H7 (cell line): Measurements from ENCODE around the gene BOLL. TPM values are rescaled to one million over a fixed set of nuclear protein-coding genes. Genes with fewer than 3 reads are reported as not detected.
"Not testable (repeated sequence)": the region's sequence is repeated elsewhere in the genome, so short reads cannot be mapped to it uniquely, and the experiment has no call there.

Source experiments
- DNase-seq: peaks from one replicate; pipeline ENCODE4 v3.0.0; 2012
- H3K27me3 ChIP-seq: 2 replicates; pipeline ENCODE4 v1.6.0; 2011; ENCODE audit warnings: mild to moderate bottlenecking, low read length; ENCODE audit not compliant: control insufficient read depth, insufficient read depth
- H3K36me3 ChIP-seq: replicated peaks from 2 replicates; pipeline ENCODE4 v1.5.1; 2011; ENCODE audit warnings: low read length; ENCODE audit not compliant: control insufficient read depth, insufficient read depth
- H3K4me3 ChIP-seq: 2 replicates; pipeline ENCODE4 v1.5.1; 2011; ENCODE audit warnings: low read depth, mild to moderate bottlenecking, control low read depth, low read length, moderate library complexity; ENCODE audit not compliant: insufficient read depth
- total RNA-seq: library from RNA; depleted of rRNA; stranded (reverse); fragments of >200 nt; shearing (Covaris generic); gene quantifications from 2 replicates; pipeline ENCODE4 v1.2.3, GENCODE V29; 2014

BOLL gene
- total RNA-seq, 1 experiment from 2014 or later = 0.24 TPM

GRCh38 chr2:197759625-197760292 is 25.4 kb downstream of the BOLL start:
- DNase-seq = no peak
- no peaks in the 10 kb centered on the region for H3K36me3 ChIP-seq
- H3K27me3 ChIP-seq = no peaks in the 10 kb centered on the region
- no peak overlapping the region for H3K4me3 ChIP-seq

GRCh38 chr2:197759013-197759412 is 26.1 kb downstream of the BOLL start:
- no peak overlapping the region for H3K4me3 ChIP-seq
- no peak for DNase-seq
- H3K36me3 ChIP-seq = no peaks in the 10 kb centered on the region
- no peaks in the 10 kb centered on the region for H3K27me3 ChIP-seq

- Histone ChIP-seq H3K27me3 (no peaks in the 10 kb centered on the region), H3K4me3 (no peak overlapping the region), H3K36me3 (no peaks in the 10 kb centered on the region)
- DNase-seq = no peak
Observed at GRCh38 chr2:197740200-197740599, 44.9 kb downstream of the BOLL start.

DNA sequence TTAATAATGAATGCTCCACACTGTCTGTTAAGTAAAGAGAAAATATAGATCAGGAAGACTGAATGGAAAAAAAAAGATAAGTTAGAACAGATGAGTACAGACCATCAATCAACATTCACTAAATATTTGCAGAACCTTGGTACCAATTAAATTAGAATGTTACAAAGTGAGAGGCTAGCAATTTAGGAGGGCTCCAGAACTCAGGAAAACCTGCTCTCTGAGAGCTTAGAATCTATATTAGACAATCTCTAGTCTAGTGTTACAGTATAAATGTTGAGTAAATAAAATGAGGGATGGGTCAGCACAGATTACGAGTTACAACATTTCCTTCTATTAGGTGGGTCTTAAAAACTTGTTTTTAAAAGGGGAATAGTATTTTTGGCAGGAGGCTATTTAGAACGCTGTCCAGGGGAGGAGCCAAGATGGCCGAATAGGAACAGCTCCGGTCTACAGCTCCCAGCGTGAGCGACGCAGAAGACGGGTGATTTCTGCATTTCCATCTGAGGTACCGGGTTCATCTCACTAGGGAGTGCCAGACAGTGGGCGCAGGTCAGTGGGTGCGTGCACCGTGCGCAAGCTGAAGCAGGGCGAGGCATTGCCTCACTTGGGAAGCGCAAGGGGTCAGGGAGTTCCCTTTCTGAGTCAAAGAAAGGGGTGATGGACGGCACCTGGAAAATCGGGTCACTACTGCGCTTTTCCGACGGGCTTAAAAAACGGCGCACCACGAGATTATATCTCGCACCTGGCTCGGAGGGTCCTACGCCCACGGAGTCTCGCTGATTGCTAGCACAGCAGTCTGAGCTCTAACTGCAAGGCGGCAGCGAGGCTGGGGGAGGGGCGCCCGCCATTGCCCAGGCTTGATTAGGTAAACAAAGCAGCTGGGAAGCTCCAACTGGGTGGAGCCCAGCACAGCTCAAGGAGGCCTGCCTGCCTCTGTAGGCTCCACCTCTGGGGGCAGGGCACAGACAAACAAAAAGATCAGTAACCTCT is 56.3 kb downstream of the BOLL start:
- not testable (repeated sequence) for DNase-seq, H3K36me3 ChIP-seq, H3K27me3 ChIP-seq, H3K4me3 ChIP-seq

GRCh38 chr2:197727011-197727410 is 58.1 kb downstream of the BOLL start:
- H3K27me3 ChIP-seq = no peaks in the 10 kb centered on the region
- no peak overlapping the region for H3K4me3 ChIP-seq
- no peak for DNase-seq
- H3K36me3 ChIP-seq = no peaks in the 10 kb centered on the region

GRCh38 chr2:197717863-197718262 is 67.3 kb downstream of the BOLL start:
- H3K36me3 ChIP-seq = no peaks in the 10 kb centered on the region; the same call in 1 of the 2 replicates
- no peaks in the 10 kb centered on the region for H3K27me3 ChIP-seq
- no peak for DNase-seq

GRCh38 chr2:197713271-197713670 is 71.8 kb downstream of the BOLL start:
- H3K36me3 ChIP-seq = peaks cover 4% of the 10 kb centered on the region
- H3K4me3 ChIP-seq = no peak overlapping the region
- no peaks in the 10 kb centered on the region for H3K27me3 ChIP-seq
- DNase-seq = no peak

More at GRCh38 chr2:197717863-197718262, 67.3 kb downstream of the BOLL start:
- H3K4me3 ChIP-seq = no peak overlapping the region

DNA sequence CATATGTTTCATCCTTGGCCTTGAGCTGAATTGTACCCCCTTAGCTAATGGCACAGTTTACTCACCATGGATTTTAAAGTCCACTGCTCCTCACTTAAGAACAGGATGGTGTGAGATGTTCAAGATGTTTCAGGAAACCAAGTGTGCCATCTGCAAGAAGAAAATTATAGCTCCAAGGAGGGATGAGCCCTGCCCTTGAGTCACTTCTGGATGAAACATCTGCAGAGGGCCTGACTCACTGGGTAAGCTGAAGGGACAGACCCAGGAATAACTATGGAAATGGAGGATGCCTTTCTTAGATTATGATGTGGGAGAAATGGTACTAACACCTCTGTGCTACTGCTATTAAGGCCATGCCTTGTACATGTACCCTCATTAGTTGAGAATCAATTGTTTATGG is 73.5 kb downstream of the BOLL start:
- DNase-seq = no peak
- Histone ChIP-seq H3K36me3 (peaks cover 4% of the 10 kb centered on the region), H3K27me3 (no peaks in the 10 kb centered on the region), H3K4me3 (no peak overlapping the region)

GRCh38 chr2:197710424-197711042 is 74.6 kb downstream of the BOLL start:
- Histone ChIP-seq H3K4me3 (no peak overlapping the region), H3K36me3 (peaks cover 4% of the 10 kb centered on the region), H3K27me3 (no peaks in the 10 kb centered on the region)
- no peak for DNase-seq

DNA sequence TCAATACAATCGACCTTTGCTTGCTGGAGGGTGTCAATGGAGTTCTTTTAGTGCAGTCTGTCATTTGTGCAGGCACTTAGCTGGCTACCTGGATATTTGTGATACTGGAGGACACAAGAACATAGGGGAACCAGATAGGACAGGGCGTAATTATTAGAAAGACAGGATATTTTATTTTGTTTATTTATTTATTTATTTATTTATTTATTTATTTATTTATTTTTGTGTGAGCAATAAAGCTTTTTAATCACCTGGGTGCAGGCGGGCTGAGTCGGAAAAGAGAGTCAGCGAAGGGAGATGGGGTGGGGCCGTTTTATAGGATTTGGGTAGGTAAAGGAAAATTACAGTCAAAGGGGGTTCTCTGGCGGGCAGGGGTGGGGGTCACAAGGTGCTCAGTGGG is 76.0 kb downstream of the BOLL start:
- not testable (repeated sequence) for H3K4me3 ChIP-seq, H3K27me3 ChIP-seq, H3K36me3 ChIP-seq, DNase-seq

GRCh38 chr2:197708331-197708730 is 76.8 kb downstream of the BOLL start:
- Histone ChIP-seq H3K36me3 (peaks cover 4% of the 10 kb centered on the region), H3K27me3 (no peaks in the 10 kb centered on the region)
- DNase-seq = no peak

GRCh38 chr2:197707316-197708213 is 77.6 kb downstream of the BOLL start:
- peak; percentile 34 for DNase-seq
- Histone ChIP-seq H3K4me3 (peak overlapping the region; percentile 90), H3K27me3 (no peaks in the 10 kb centered on the region), H3K36me3 (peaks cover 4% of the 10 kb centered on the region)

More at GRCh38 chr2:197708331-197708730, 76.8 kb downstream of the BOLL start:
- no peak overlapping the region for H3K4me3 ChIP-seq

DNA sequence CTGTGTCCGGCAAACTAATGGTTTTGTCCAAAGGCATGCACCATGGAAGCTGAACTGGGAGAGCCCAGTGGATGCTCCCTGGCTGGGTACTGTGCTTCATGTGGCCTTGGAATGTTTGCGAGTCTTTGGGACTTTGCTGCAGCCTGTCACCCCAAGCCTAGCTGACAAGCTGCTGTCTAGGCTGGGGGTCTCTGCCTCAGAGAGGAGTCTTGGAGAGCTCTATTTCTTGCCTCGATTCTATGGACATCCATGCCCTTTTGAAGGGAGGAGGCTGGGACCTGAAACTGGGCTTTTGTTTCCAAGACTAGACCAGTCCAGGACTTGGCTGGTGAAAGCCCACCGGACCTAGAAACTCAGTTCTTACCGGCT is 78.3 kb downstream of the BOLL start:
- Histone ChIP-seq H3K27me3 (no peaks in the 10 kb centered on the region), H3K36me3 (peaks cover 4% of the 10 kb centered on the region), H3K4me3 (peak overlapping the region; percentile 90)
- no peak for DNase-seq
